Activated CD8-positive, alpha-beta memory T cell treated with anti-CD3 and anti-CD28 coated beads, Interleukin-2, amount 50 U/mL, for 48 hours (primary cell): ENCODE results near the gene SCAND1.

Source experiments
- DNase-seq: peaks from one replicate; pipeline ENCODE4 v3.0.0-alpha.2; 2020

Gene SCAND1

GRCh38 chr20:35903843-35904242, 50.5 kb downstream of the SCAND1 start:
- DNase-seq = no peak
